ENCODE data around the gene ZNF577.

- TF ChIP-seq REST (IDR thresholded peaks at IDR 0.05; ENCODE audit: insufficient read depth in 1 of 2, low read depth in 2 of 2, low read length in 2 of 2) (peak in 1 of 2 experiments; percentile 33; a peak in 1 of 4 replicates), POLR2AphosphoS5 (IDR thresholded peaks at IDR 0.05; ENCODE audit: low read depth, low read length) (peak; percentile 85), TAF1 (IDR thresholded peaks at IDR 0.05; ENCODE audit: borderline replicate concordance, insufficient read depth, low read length) (no peak), SIN3A (IDR thresholded peaks at IDR 0.05; ENCODE audit: borderline replicate concordance, insufficient read depth, low read length) (no peak; the same call in 1 of the 2 replicates), FOXP2 (optimal IDR thresholded peaks at IDR 0.05; ENCODE audit: borderline replicate concordance, extremely low read depth, extremely low read length, insufficient read depth) (no peak)
These were observed at the start of gene ZNF577 for GRCh38 chr19:51887522-51888498.
